T47D (cell line): ENCODE data around the gene PIBF1.
"Not testable (repeated sequence)": the region's sequence is repeated elsewhere in the genome, so short reads cannot be mapped to it uniquely, and the experiment has no call there.

ENCODE experiments used
- DNase-seq, 2 experiments: peaks; one replicate each; pipeline versions ENCODE4 v3.0.0 to v3.0.0-alpha.2; 2011 to 2012; ENCODE audit warnings: low read depth in 1 of 2, low spot score in 1 of 2
- JUND ChIP-seq: IDR thresholded peaks from 2 replicates; pipeline ENCODE4 v1.6.1; 2012; ENCODE audit warnings: low read depth
- in situ Hi-C: cut with HindIII; loops from 2 replicates; pipeline ENCODE4 v1.10.0; 2016; ENCODE audit warnings: low sequenced_read_pairs, low pct_unique_long_range_greater_than_20kb

The PIBF1 gene

GRCh38 chr13:72896869-72897268, 114.9 kb downstream of the PIBF1 start:
- in situ Hi-C loops = no loop called here
- TF ChIP-seq JUND = no peak

GRCh38 chr13:72901546-72901945, 119.6 kb downstream of the PIBF1 start:
- DNase-seq = not testable (repeated sequence)

More at GRCh38 chr13:72896869-72897268, 114.9 kb downstream of the PIBF1 start:
- DNase-seq = no peak

GRCh38 chr13:72908416-72908815, 126.5 kb downstream of the PIBF1 start:
- DNase-seq = no peak
- in situ Hi-C loops = no loop called here
- no peak for TF ChIP-seq JUND

More at GRCh38 chr13:72901546-72901945, 119.6 kb downstream of the PIBF1 start:
- in situ Hi-C loops = not testable (repeated sequence)

- in situ Hi-C loops = no loop called here
Observed at GRCh38 chr13:72911981-72912380, 130.0 kb downstream of the PIBF1 start.

GRCh38 chr13:72920097-72920496, 138.2 kb downstream of the PIBF1 start:
- no peak for DNase-seq
- in situ Hi-C loops = no loop called here
- no peak for TF ChIP-seq JUND

More at GRCh38 chr13:72911981-72912380, 130.0 kb downstream of the PIBF1 start:
- TF ChIP-seq JUND = no peak
- DNase-seq = no peak

- in situ Hi-C loops = no loop called here
- no peak for DNase-seq
- TF ChIP-seq JUND = no peak
Observed at GRCh38 chr13:72931311-72931710, 149.4 kb downstream of the PIBF1 start.

DNA sequence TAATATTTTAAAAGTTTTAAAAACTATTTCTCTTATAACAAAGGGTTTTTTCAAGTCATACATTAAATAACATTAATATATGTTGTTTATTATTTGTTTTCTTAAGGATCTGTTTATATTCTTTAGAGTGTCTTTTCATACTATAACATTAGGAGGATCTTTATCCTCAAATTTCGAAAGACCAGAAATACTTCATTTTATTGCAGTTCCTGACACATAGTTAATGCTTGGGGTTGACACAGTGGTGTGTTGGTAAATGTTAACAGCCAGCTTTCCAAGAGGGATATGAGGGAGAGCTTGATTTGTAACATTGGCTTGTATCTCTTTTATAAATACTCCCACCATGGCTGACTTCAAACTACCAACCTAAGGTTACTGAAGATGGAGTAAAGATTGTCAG, 150.3 kb downstream of the PIBF1 start:
- no peak for DNase-seq
- in situ Hi-C loops = no loop called here
- no peak for TF ChIP-seq JUND

- in situ Hi-C loops, DNase-seq: not testable (repeated sequence)
Observed at GRCh38 chr13:72946267-72946666, 164.3 kb downstream of the PIBF1 start.

DNA sequence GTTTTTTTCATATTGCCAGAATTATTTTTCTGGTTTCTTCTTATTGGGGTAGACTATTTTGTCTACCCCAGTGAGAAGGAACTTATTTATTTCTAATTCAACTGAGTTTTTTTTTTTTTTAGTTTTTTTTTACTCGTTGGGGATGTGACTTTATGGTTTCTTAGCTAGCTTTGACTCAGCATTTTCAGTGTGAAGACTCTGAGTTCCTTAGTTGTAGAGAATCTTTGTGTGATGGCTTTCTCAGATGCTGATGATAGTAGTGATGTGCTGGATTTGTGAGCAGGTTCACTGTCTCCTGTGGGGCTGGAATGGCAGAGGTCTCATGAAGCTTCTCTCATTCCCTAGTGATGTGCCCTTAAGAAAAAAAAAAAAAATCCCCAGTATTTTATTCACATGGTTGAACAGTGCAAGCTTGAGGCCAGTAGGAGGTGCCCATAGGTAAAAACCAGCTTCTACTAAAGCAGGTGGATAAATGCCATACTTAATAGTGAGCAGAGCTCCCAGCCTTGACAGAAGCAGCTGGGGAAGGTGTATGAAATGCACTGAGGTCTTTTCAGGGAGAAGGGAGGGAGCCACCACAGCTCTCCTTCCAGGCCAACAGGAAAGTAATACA, 170.7 kb downstream of the PIBF1 start:
- no peak for TF ChIP-seq JUND
- DNase-seq = no peak
- in situ Hi-C loops = no loop called here

DNA sequence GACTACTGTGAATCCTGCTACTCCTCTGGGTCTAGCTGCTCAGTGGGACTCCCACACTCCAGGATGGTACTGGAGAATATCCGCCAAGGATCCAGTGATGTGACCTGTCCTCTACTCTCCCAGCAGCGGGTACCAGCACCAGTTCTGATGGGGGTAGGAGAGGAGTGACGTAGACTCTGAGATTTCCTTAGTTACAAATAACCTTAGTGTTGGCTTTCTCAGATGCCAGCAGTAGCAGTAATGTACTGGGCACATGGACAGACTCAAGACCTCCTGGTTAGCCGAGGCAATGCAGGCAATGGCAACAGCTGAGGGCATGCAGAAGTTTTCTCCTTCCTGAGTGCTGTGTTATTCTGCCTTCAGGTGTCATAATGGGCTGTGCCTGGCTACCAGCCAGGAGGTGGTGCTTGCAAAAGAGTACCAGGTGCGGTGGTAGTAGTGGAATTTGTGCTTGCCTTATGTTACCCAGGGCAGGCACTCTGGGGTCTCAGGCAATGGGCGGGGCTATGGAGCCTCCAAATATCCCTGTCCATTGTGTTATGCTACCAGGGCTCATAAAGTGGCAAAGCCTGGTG, 171.5 kb downstream of the PIBF1 start:
- TF ChIP-seq JUND = no peak
- in situ Hi-C loops = no loop called here
- peak in 1 of 2 experiments; percentile 42 for DNase-seq

DNA sequence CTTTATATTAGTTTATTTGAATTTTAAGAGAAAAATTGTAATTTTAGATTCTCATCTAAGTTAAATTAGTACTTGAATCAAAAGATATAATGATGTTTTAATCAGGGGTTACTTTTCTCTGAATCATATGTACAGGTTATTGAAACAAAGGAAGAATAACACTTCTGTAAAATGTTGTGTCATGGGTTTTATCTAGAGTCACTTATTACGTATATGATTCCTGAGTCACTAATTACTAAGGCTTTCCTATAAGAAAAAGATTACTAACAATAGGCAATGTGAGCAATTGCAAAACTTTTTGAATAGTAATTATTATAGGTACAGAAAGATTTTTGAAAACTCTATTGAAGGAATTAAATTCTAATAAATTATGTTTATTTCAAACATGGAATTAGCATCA, 177.7 kb downstream of the PIBF1 start:
- in situ Hi-C loops = no loop called here
- DNase-seq = no peak
- TF ChIP-seq JUND = no peak

GRCh38 chr13:72960114-72960513, 178.2 kb downstream of the PIBF1 start:
- DNase-seq = no peak
- in situ Hi-C loops = no loop called here
- no peak for TF ChIP-seq JUND

DNA sequence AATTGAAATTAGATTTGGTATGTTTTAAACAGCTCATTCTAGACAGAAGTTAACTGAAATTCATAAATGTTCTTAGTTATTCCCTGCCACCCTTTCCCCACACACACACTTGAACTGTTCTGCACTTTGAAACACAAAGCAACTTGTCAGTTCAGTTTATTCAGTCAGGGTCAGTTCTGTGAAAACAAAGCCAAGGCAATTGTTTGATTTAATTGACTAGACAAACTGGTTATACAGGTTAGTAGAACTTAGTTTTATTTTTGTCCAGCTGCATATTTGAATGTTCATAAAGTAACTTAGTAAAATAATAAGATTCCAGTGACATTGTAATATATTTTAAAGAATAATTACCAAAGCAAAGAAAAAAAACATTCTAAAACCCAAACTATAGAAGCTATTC, 178.6 kb downstream of the PIBF1 start:
- in situ Hi-C loops = no loop called here
- TF ChIP-seq JUND = no peak
- peak; percentile 21 to 85 for DNase-seq

- no peak for TF ChIP-seq JUND
- no peak for DNase-seq
- in situ Hi-C loops = no loop called here
Observed at GRCh38 chr13:72963762-72964161, 181.8 kb downstream of the PIBF1 start.
